Activated B cell treated with CpG ODN at 0.5 μM for 24 hours (primary cell): ENCODE results near the gene TPX2. TPM values are rescaled to one million over a fixed set of nuclear protein-coding genes. Genes with fewer than 3 reads are reported as not detected.

ENCODE experiments used
- ATAC-seq: fragments of 200-7000 bp; cut with Tn5 transposase; one replicate; pipeline ENCODE4 v1.10.0; 2021; ENCODE audit warnings: low read depth, mild to moderate bottlenecking, moderate library complexity
- CTCF ChIA-PET: fragments of 350-600 bp; sonication (Branson Sonifier 250); formaldehyde crosslinking; loops from one replicate; lab custom pipeline; 2021; ENCODE audit warnings: antibody characterized with exemption; lab: Charles Lee
- POLR2A ChIA-PET: fragments of 350-600 bp; sonication (Branson Sonifier 250); formaldehyde crosslinking; loops from one replicate; lab custom pipeline; 2021; ENCODE audit warnings: antibody characterized with exemption; lab: Charles Lee
- DNase-seq: peaks from one replicate; pipeline ENCODE4 v3.0.0; 2022
- H3K27ac Mint-ChIP-seq: one replicate; pipeline ENCODE4 v1.8.0; 2020; ENCODE audit warnings: mixed read lengths
- H3K27me3 Mint-ChIP-seq: one replicate; pipeline ENCODE4 v1.8.0; 2021; ENCODE audit warnings: mixed read lengths
- H3K36me3 Mint-ChIP-seq: one replicate; pipeline ENCODE4 v1.8.0; 2021; ENCODE audit warnings: low read depth, mixed read lengths
- H3K4me1 Mint-ChIP-seq: one replicate; pipeline ENCODE4 v1.8.0; 2021; ENCODE audit warnings: mixed read lengths
- H3K4me3 Mint-ChIP-seq: one replicate; pipeline ENCODE4 v1.8.0; 2020; ENCODE audit warnings: mild to moderate bottlenecking, mixed read lengths
- H3K9me3 Mint-ChIP-seq: one replicate; pipeline ENCODE4 v1.8.0; 2020; ENCODE audit warnings: mixed read lengths
- intact Hi-C: fragments of 100-400 bp; cut with micrococcal nuclease; formaldehyde crosslinking; loops from one replicate; pipeline ENCODE4 v1.15.1; 2024
- total RNA-seq: library from RNA; stranded (reverse); gene quantifications from 2 replicates; pipeline ENCODE4 v1.2.3, GENCODE V29; 2022
- TF ChIP-seq, protein P1 (sequence below): fragments of 200-600 bp; IDR thresholded peaks from one replicate; pipeline ENCODE4 v1.8.0; 2022; ENCODE audit warnings: antibody characterized with exemption, mild to moderate bottlenecking

Gene TPX2
- total RNA-seq, 1 donor from 2014 or later = 2.8 TPM

- H3K4me1 Mint-ChIP-seq = peaks cover 62% of the 10 kb centered on the region
- no peak overlapping the region for H3K4me3 Mint-ChIP-seq
- POLR2A ChIA-PET = interaction anchor here (0.6 to 0.9 kb wide), 2 partner anchors 12 to 36 kb away, joined by 3 to 4 read pairs; no protein-coding TSS in a partner anchor
- H3K36me3 Mint-ChIP-seq = peaks cover 66% of the 10 kb centered on the region
- ATAC-seq (no peak), DNase-seq (no peak)
- H3K9me3 Mint-ChIP-seq = no peaks in the 10 kb centered on the region
- no peaks in the 10 kb centered on the region for H3K27me3 Mint-ChIP-seq
- TF ChIP-seq, protein P1, sequence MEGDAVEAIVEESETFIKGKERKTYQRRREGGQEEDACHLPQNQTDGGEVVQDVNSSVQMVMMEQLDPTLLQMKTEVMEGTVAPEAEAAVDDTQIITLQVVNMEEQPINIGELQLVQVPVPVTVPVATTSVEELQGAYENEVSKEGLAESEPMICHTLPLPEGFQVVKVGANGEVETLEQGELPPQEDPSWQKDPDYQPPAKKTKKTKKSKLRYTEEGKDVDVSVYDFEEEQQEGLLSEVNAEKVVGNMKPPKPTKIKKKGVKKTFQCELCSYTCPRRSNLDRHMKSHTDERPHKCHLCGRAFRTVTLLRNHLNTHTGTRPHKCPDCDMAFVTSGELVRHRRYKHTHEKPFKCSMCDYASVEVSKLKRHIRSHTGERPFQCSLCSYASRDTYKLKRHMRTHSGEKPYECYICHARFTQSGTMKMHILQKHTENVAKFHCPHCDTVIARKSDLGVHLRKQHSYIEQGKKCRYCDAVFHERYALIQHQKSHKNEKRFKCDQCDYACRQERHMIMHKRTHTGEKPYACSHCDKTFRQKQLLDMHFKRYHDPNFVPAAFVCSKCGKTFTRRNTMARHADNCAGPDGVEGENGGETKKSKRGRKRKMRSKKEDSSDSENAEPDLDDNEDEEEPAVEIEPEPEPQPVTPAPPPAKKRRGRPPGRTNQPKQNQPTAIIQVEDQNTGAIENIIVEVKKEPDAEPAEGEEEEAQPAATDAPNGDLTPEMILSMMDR = no peak
- CTCF ChIA-PET = interaction anchor here (0.6 to 1.2 kb wide), 2 partner anchors 43 to 217 kb away, joined by 3 read pairs; no protein-coding TSS in a partner anchor
- intact Hi-C loops = loop anchor here (1.0 kb wide), 1 partner anchor 13 kb away; no protein-coding TSS in a partner anchor
- H3K27ac Mint-ChIP-seq = no peak overlapping the region
These were observed 34.6 kb upstream of the TPX2 start for GRCh38 chr20:31704225-31705119.

- ChIA-PET POLR2A (interaction anchor here (0.6 to 0.9 kb wide), 2 partner anchors 11 to 37 kb away, joined by 3 to 4 read pairs; no protein-coding TSS in a partner anchor), CTCF (interaction anchor here (0.6 to 1.2 kb wide), 2 partner anchors 44 to 217 kb away, joined by 3 read pairs; no protein-coding TSS in a partner anchor)
- ATAC-seq (no peak), DNase-seq (no peak)
- H3K4me3 Mint-ChIP-seq = no peak overlapping the region
- intact Hi-C loops = loop anchor here (1.0 kb wide), 1 partner anchor 12 kb away; no protein-coding TSS in a partner anchor
- no peaks in the 10 kb centered on the region for H3K27me3 Mint-ChIP-seq
- H3K36me3 Mint-ChIP-seq = peaks cover 65% of the 10 kb centered on the region
- H3K4me1 Mint-ChIP-seq = peaks cover 58% of the 10 kb centered on the region
- no peak overlapping the region for H3K27ac Mint-ChIP-seq
- no peaks in the 10 kb centered on the region for H3K9me3 Mint-ChIP-seq
- TF ChIP-seq, protein P1 = no peak
These were observed 33.9 kb upstream of the TPX2 start for GRCh38 chr20:31705191-31705590.

GRCh38 chr20:31705598-31706597, 33.2 kb upstream of the TPX2 start:
- Mint-ChIP-seq H3K27me3 (no peaks in the 10 kb centered on the region), H3K4me3 (peak overlapping the region; percentile 17), H3K36me3 (peaks cover 65% of the 10 kb centered on the region), H3K9me3 (no peaks in the 10 kb centered on the region), H3K27ac (peak overlapping the region; percentile 73), H3K4me1 (peaks cover 59% of the 10 kb centered on the region)
- ChIA-PET CTCF (interaction anchor here (1.9 kb wide), 1 partner anchor 18 kb away, joined by 9 read pairs; no protein-coding TSS in a partner anchor), POLR2A (interaction anchor here (0.9 to 1.2 kb wide), 2 partner anchors 10 to 12 kb away, joined by 3 read pairs; no protein-coding TSS in a partner anchor)
- DNase-seq (no peak), ATAC-seq (peak; percentile 75)
- intact Hi-C loops = loop anchor here (1.0 to 2.0 kb wide), 2 partner anchors 11 to 17 kb away; partner anchors contain the start of gene BCL2L1
- TF ChIP-seq, protein P1 = no peak

DNA sequence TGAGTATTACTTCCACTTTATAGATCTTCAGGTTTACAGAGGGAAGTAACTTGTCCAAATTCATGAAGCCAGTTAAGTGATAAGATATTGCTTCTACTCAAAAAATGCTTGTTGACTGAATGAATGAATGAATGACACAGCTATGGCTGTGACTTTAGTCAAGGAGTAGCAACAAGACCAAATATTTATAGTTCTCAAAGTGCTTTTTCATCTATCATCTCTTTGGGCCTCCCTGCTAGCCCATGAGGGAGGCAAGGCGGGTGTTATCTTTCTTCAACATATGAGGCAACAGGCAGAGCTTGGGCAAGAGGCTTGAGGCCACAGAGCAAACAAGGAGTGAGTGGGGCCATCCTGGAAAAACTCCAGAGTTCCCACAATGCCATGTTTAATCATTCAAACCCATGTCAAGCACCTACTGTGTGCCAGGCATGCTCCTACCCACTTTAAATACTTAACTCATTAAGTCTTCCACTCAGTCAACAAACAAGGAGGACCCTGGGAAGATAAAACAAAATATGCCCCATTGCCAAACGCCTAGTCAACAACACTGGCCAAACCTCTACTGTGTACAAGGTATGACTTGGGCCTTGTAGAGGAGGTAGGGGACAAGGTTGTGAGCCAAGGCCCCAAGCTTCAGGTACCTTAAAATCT, 32.4 kb upstream of the TPX2 start:
- Mint-ChIP-seq H3K36me3 (peaks cover 68% of the 10 kb centered on the region), H3K27me3 (no peaks in the 10 kb centered on the region), H3K4me1 (peaks cover 61% of the 10 kb centered on the region), H3K4me3 (no peak overlapping the region), H3K9me3 (no peaks in the 10 kb centered on the region), H3K27ac (peak overlapping the region; percentile 73)
- intact Hi-C loops = loop anchor here (2.0 kb wide), 1 partner anchor 16 kb away; the partner anchor contains the start of gene BCL2L1
- TF ChIP-seq, protein P1 = no peak
- ChIA-PET POLR2A (interaction anchor here (0.5 to 1.2 kb wide), 2 partner anchors 11 to 16 kb away, joined by 3 to 8 read pairs; partner anchors contain the start of gene BCL2L1), CTCF (interaction anchor here (1.9 kb wide), 1 partner anchor 17 kb away, joined by 9 read pairs; no protein-coding TSS in a partner anchor)
- ATAC-seq = no peak
- DNase-seq = no peak
